ENCODE measurements around the gene RGSL1.

Gene RGSL1

GRCh38 chr1:182595641-182596240 lies 145.8 kb downstream of the RGSL1 start:
- no peak for DNase-seq

GRCh38 chr1:182596934-182597333 lies 147.0 kb downstream of the RGSL1 start:
- DNase-seq: no peak

GRCh38 chr1:182598296-182598695 lies 148.3 kb downstream of the RGSL1 start:
- no peak for DNase-seq

- DNase-seq: no peak
Observed at GRCh38 chr1:182599339-182599738, 149.4 kb downstream of the RGSL1 start.

- DNase-seq: no peak
Observed at GRCh38 chr1:182600036-182600713, 150.2 kb downstream of the RGSL1 start.

GRCh38 chr1:182600745-182601415 lies 150.9 kb downstream of the RGSL1 start:
- no peak for DNase-seq

- no peak for DNase-seq
Observed at GRCh38 chr1:182601416-182601786, 151.5 kb downstream of the RGSL1 start.

- no peak for DNase-seq
Observed at GRCh38 chr1:182601913-182602312, 152.0 kb downstream of the RGSL1 start.

GRCh38 chr1:182602935-182603645 lies 153.1 kb downstream of the RGSL1 start:
- DNase-seq: no peak

- no peak for DNase-seq
Observed at GRCh38 chr1:182603646-182604174, 153.8 kb downstream of the RGSL1 start.

GRCh38 chr1:182604175-182605164 lies 154.5 kb downstream of the RGSL1 start, which contains the start of gene RGS16:
Gene RGS16, minus strand, starts transcription at chr1:182604389. Its CDS starts 130 bp downstream, at chr1:182604259.
- DNase-seq: peak; percentile 73

GRCh38 chr1:182607566-182607965 lies 157.6 kb downstream of the RGSL1 start:
- DNase-seq: no peak

- no peak for DNase-seq
Observed at GRCh38 chr1:182608236-182608635, 158.3 kb downstream of the RGSL1 start.

- no peak for DNase-seq
Observed at GRCh38 chr1:182608845-182609610, 159.1 kb downstream of the RGSL1 start.
